IPS-11a (cell line): ENCODE data around the gene PRCP.
"Not testable (repeated sequence)": the region's sequence is repeated elsewhere in the genome, so short reads cannot be mapped to it uniquely, and the experiment has no call there.

ENCODE experiments used
- H3K4me3 ChIP-seq: one replicate; pipeline ENCODE4 v1.5.1; 2013; ENCODE audit warnings: low read depth, low read length, control low read depth

The PRCP gene

DNA sequence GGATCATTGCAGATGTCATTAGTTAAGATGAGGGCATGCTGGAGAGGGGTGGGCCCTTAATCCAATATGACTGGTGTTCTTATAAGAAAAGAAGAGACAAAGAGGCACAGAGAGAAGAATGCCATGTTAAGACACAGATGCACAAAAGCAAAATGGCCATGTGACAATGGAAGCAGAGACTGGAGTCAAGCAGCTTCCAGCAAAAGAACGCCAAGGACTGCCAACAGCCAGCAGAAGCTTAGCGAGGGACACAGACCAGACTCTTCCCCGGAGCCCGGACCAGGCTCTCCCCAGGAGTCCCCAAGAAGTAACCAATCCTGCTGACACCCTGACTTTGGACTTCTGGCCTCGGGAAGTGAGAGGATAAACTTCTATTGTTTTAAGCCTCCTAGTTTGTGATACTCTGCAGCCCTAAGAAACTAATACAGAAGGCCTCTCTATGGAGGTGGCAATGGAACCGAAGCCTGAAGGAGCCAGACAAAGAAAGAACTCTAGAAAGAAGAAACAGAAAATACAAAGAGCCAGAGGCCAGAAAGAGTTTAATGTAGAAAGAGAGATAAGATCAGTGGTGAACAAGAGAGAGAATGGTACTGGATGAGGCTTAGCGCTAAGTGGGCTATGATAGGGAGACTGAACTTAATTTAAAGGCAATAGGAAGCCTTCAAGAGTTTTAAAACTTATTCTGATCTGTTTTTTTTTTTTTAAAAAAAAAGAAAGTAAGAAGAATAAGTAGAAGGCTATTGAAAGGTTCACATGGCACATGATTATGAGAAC, 27.7 kb downstream of the PRCP start:
- no peak overlapping the region for H3K4me3 ChIP-seq

DNA sequence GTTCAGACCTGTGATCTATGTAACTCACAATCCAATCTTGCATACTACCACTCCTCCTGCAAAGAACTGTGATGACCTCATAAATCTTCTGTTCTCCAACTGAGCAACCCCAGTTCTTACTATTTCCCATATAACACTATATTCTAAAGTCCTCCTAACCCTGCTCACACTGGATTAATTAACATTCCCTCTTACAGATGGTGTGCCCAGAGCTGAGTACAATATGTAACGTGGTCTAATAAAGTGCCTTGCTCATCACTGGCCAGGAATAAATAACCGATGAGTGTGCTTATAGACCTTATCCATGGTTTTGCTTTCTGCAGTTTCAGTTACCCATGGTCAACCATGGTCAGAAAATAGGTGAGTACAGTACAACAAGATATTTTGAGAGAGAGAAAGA, 28.6 kb downstream of the PRCP start:
- H3K4me3 ChIP-seq: no peak overlapping the region

DNA sequence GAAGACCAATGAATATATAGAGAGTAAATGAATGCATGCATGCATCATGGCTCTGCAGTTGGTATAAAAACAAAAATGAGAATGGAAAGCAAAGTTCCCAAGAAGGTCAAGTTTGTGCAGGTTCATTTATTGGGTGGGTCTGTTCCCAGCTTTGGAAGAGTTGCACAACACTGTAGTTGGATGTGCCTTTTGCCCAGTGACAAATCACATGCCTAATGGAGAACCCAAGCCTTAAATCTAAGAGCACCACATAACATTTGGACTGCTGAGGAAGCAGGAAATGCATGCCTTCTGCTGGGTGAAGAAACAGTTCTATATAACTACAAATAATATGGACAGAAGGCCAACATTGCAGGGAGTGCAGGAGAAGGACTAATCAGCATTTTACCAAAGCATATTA, 30.6 kb downstream of the PRCP start:
- H3K4me3 ChIP-seq: no peak overlapping the region

DNA sequence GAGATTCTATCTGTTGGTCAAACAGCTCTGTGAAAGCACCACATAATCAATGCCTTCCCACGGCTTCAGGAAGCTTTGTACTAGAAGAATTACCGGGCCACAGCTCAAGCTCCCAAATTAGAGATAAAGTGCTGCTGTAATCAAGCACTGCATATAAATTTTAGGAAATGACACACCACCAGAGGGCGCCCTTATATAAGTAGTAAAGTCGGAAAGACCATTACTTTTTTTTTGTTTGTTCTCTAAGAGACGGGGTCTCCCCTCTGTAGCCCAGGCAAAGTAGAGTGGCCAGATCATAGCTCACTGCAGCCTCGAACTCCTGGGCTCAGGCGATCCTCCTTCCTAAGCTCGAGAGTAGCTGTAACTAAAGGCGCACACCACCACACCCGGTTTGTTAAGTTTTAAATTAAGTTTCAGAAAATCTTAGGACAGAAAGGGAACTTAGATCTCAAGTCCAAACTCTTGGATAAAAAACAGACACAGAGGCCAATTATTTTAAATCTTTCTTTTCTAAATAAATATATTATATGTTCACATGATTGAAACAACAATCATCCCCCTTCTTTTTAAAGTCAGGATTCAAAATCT, 32.6 kb downstream of the PRCP start:
- H3K4me3 ChIP-seq: no peak overlapping the region

DNA sequence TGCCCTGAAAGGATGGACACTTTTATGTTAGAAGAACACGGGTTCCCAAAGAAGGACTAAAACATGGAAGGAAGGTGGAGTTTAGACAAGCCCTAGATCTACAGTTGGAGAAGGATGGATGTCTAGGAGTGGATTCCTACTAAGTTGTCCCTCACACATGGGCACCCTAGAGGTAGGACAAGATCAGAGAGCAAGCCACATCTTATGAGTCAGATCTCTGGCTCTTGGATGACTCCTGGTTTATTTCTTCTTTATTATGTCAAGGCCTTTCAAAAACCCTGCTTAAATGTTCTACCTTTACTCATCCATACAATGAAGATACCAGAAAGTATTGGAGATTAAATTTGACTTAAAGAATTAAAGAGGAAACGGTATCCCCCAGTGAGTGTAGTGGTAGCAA, 34.4 kb downstream of the PRCP start:
- no peak overlapping the region for H3K4me3 ChIP-seq

DNA sequence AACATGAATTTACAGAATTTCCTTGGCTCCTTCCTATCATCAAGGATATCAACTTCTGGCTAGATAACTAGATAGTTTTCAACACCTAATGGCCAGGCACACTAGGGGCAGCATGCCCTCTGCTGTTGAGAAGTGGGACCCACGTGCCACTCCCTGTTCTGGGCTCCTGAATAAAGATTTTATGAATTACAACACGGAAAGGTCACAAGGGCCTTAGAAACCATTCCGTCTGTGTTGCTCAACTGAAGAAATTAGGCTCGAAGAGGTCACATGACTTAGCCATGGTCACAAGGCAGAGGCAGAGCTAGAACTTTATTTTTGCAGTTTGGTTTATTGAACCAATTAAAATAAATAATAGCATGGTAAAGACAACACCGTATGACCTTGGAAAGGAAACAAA, 36.0 kb downstream of the PRCP start:
- H3K4me3 ChIP-seq: no peak overlapping the region

DNA sequence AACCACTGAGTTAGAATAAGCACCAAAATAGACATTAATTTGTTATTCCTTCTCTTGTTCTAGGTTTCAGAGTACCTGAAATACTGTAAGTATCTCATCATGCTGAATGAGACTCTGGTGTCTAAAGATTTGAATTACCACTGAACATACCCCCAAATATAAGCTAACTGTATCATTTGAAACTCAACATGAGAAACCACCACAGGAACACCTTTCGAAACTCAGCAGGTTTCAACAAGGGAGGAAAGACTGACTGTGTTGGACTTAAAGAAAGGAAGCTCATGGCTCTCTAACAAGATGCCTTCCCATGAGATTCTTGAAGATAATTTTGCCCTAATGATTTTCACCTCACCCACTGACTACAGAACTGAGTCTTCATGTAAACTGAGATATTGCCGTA, 37.0 kb downstream of the PRCP start:
- H3K4me3 ChIP-seq: no peak overlapping the region

DNA sequence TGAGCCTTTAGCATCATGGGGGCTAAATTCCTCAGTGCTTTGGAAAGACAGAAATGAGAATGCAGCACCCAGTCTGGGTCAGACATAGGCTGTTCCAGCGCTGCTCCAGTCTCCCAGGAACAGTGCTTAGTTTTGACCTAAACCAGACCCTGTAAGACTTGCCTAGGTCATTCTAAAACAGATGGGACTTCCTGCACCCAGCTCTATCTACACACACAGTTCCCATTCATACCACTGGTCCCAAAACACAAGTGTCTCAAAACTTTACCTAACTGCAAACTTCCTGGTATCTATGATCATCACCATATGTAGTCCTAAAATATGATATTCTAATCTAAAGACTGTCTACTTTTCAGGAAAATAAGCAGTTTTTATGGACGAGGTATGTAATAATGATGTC, 37.9 kb downstream of the PRCP start:
- H3K4me3 ChIP-seq: no peak overlapping the region

DNA sequence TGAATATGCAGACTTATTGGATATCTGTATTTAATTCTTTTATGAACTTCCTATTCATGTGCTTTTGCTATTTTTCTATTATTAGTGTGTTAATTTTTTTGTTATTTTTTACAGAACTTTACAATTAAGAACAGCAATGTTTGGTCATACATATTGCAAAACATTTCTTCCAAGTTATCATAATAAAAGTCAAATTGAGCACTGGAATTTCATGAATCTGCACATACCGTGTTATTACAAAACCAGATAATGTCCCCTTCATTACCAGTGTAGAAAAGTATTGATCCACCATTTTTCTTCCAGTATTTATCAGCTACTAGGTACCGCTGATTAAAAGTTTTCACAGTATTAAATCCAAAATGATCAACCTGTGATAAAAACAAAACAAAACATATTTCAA, 40.5 kb downstream of the PRCP start:
- H3K4me3 ChIP-seq: no peak overlapping the region

DNA sequence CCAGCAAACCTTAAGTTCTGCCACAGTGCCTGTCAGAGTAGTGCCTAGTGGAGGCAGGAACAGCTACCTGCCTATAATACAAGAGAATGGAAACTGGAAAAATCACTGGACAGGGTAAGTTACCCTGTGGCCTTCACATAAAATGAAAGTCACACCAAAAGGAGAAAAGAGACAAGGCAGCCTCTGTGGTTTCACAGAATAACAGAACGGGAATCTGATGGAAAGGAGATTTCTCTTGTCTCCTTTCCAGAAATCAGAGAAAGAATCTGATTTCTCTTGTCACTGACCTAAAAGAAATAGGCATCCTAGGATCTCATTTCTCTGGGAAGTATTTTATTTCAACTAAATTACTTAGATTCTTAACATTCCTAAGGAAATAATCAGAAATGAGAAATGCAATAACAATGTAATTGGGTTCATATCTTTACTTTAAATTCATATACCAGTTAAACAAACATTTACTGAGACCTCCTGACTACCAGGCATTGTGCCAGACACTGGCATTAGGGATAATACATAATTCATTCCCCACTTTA, 41.6 kb downstream of the PRCP start:
- no peak overlapping the region for H3K4me3 ChIP-seq

DNA sequence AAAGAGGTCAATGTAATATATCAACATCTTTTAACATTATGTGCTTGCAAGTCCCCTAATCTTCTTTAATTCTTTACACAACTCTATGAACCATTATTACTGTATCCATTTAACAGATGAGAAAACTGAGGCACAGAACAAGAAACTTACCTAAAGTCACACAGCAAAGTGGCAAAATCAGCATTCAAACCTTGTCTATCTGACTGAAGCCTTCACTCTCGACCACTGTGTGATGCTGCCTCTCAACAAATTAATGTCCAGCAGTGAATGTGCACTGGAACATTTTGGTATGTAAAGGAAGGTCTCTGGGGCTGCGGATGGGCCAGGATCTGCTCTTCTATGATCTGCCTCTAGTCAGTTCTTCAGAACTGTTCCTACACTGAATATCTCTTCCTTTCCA, 42.1 kb downstream of the PRCP start:
- no peak overlapping the region for H3K4me3 ChIP-seq

DNA sequence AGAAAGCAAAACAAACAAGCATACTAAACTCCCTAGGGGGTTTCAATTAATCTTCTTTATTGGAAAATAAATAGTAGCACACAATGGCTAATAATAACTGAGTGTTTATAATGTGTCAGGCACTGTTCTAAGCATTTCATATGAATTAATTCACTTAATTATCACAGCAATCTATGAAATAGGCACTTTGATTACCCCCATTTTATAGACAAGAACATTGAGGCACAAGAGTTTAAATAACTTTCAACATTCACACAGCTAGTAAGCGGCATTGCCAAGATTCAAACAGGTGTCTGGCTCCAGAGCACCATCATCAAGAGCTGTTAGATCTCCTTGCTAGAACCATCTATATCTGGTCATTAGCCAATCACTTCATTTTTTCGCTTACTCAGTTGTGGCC, 43.1 kb downstream of the PRCP start:
- H3K4me3 ChIP-seq: no peak overlapping the region

DNA sequence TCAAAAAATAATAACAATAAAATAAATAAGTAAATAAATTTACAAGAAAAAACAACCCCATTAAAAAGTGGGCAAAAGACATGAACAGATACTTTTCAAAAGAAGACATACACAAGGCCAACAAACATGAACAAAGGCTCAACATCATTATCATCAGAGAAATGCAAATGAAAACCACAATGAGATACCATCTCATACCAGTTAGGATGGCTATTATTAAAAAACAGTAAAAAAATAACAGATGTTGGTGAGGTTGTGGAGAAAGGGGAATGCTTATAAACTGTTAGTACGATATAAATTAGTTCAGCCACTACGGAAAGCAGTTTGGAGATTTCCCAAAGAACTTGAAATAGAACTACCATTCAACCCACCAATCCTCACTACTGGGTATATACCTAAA, 44.6 kb downstream of the PRCP start:
- H3K4me3 ChIP-seq: no peak overlapping the region

DNA sequence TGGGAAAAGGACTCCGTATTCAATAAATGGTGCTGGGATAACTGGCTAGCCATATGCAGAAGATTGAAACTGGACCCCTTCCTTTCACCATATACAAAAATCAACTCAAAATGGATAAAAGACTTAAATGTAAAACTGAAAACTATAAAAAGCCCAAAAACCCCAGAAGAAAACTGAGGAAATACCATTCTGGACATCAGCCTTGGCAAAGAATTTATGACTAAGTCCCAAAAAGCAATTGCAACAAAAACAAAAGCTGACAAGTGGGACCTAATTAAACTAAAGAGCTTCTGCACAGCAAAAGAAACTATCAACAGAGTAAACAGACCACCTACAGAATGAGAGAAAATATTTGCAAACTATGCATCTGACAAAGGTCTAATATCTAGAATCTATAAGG, 45.3 kb downstream of the PRCP start:
- not testable (repeated sequence) for H3K4me3 ChIP-seq

DNA sequence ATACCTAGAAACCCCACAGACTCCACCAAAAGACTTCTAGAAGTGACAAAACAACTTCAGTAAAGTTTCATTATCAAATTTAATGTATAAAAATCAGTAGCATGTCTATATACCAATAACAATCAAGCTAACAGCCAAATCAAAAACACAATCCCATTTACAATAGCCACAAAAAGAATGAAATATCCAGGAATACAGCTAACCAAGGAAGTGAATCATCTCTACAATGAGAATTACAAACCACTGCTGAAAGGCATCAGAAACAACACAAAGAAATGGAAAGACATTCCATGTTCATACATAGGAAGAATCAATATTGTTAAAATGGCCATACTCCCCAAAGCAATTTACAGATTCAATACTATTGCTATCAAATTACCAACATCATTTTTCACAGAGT, 46.0 kb downstream of the PRCP start:
- H3K4me3 ChIP-seq: no peak overlapping the region

DNA sequence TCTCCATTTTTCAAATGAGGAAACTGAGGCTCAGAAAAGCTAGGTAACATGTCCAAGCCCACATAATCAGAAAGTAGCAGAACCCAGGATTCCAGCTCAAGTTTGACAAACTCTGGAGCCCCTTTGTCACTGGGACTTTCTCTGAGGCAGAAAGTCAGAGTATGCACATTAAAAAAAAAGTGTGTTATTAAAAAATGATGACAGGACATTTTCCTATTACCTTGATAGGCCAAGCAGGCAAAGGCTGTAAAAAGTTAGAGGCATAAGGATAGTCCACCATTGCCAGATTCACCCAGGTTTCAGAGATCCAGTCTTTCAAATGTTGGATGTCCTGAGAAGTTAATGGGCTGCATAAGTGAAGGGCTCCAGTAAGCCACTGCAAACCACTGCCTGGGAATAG, 51.4 kb downstream of the PRCP start:
- H3K4me3 ChIP-seq: no peak overlapping the region

DNA sequence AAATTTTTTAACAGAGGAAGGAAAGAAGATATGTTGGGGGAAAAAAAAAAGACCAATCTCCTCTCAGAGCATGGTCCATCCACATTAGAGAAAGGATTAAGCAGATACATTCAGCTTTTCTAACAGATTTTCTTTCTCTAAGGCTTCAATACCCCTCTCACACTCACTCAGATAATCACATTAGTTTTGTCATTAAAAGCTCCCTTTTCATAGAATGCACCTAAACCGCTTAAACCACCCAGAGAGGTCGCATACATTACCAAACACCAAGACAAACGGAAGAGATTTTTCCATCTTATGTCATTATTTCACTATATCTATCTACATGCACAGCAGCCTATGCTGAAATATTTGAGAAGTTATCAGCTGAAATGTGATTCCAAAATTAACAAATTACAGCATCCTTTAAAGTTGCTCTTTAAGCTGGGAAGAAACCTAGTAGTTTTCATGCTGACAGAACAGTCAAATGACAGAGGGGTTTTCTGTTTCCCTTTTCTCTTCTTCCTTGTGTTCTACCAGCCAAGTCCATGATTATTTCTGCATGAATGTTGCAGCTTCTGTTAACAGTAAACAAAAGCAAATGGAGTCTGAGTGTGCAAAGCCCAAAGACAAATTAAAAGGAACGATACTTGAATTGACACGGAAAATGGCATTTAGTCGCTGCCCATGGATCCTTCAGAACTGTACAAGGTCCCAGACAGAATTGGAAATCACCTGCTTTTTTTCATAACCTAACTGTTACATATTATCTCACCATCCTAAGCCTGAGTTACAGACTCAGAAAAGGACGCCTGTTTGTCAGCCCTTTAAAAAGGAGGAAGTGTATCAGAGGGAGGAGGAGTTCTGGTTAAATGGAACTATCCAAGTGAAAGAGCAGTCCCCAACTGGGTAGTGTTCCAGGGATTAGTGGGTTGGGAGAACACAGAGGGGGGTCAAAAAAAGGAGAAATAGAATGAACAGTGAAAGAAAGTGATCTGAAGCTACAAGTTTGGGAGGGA, 54.6 kb downstream of the PRCP start:
- no peak overlapping the region for H3K4me3 ChIP-seq

DNA sequence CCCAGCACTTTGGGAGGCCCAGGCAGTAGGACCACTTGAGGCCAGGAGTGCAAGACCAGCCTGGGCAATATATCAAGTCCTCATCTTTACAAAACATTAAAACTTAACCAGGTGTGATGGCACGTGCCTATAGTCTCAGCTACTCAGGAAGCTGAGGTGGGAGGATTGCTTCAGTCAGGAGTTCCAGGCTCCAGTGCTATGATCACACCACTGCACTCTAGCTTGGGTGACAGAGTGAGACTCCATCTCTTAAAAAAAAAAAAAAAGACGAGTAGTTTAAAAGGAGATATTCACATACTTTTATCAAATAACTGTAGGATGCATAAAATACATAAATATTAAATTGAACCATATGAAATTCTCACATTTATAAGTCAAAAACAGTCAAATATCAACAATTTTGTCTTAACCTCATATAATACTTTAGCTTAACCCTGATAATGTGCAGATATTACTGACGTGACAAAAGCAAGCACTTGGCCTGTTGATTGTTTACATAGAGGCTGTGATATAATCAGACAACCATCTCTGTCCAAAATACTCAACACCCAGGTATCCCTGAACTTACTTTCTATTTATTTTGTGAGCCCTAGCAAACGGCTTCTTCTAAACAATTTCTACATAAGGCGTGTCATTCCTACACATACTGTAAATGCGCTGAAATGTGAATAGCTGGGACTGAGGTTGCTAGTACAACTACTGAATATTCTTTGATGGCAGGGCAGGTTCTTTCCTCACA, 57.0 kb downstream of the PRCP start:
- H3K4me3 ChIP-seq: no peak overlapping the region

DNA sequence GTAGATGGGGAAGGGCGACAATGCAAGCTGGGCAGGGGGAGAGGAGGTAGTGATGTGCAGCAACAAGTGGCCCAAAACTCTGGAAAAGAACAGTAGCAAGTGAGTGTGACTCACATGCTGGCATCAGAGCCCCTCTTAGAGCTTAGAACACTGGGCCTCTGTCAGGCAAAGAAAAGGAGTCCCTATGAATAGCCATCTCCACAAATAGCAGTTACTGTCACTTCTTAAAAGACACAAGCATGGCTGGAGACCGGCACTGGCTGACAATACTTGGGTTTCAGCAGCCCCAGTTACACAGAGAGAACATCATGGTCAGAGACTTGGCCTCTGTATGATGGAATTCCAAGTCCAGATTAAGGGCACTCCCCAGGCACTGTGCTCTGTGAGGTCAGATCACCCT, 58.2 kb downstream of the PRCP start:
- H3K4me3 ChIP-seq: no peak overlapping the region

DNA sequence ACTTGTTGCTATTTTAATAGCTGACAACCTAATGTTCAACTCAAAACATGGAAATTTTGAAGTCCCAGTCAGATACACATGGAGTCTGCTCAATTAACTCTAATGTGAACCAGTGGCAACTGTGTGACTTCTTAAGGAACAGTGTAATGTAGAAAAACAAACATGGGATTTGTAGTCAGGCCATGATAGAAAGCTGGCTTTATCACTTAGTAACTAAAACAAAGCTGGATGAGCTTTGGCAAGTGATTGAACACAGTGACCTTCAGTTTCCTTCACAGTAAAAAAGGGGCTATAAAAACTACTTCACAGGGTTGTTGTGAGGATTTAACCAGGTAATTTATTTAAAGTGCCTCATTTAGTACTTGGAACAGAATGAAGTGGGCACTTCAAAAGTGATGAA, 62.6 kb downstream of the PRCP start:
- H3K4me3 ChIP-seq: no peak overlapping the region

DNA sequence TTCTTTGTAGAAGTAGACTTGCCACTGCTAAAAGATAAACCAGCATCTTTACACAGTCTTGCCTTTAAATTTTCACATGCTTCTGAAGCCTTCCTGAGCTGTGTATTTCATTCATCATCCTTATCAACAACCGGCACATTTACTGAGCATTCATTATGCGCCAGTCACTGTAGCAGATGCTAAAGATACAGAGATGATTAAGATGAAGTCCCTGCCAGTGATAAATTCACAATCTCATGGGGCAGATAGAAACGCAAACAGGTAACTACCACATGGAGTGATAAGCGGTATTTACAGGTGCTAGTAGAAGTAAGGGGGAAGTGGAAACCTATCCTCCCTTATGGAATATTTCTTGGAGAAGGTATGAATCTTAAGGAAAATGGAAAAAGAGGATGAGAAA, 67.2 kb downstream of the PRCP start:
- no peak overlapping the region for H3K4me3 ChIP-seq
